NCI-H2196 (cell line): ENCODE data around the gene ARHGEF16.

Source experiments
- DNase-seq: peaks from one replicate; lab custom pipeline; 2025; ENCODE audit not compliant: unreplicated experiment; lab: John Stamatoyannopoulos, UW

Gene ARHGEF16

GRCh38 chr1:3420218-3420951 is 34.1 kb upstream of the ARHGEF16 start:
- DNase-seq, result no peak

GRCh38 chr1:3422638-3423037 is 31.8 kb upstream of the ARHGEF16 start:
- no peak for DNase-seq

DNA sequence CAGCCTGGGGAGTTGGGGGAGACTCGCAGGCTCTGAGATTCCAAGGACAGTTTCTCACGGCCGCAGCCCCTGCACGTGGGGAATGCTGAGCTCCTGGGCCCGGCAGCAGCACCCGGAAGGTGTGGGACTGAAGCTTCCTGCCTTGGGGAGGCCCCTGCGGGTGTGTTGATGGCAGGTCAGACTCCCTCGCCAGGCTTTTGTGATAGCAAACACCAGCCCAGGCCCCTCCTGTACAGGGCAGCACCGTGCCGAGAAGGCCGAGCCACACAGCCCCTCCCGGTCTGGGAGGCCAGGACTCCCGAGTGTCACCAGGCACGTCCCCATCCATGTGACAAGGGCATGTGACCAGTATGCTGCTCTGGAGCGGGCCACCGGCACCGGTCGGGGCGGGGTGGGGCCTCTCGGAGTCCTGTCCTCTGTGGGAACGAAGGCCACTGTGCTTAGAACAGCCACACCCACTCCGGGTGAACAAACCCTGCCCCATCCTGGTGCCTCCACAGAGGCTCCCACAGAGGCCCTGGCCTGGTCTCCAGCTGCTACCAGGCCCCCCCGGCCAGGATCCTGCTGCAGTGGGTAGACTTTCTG is 31.1 kb upstream of the ARHGEF16 start:
- no peak for DNase-seq

DNA sequence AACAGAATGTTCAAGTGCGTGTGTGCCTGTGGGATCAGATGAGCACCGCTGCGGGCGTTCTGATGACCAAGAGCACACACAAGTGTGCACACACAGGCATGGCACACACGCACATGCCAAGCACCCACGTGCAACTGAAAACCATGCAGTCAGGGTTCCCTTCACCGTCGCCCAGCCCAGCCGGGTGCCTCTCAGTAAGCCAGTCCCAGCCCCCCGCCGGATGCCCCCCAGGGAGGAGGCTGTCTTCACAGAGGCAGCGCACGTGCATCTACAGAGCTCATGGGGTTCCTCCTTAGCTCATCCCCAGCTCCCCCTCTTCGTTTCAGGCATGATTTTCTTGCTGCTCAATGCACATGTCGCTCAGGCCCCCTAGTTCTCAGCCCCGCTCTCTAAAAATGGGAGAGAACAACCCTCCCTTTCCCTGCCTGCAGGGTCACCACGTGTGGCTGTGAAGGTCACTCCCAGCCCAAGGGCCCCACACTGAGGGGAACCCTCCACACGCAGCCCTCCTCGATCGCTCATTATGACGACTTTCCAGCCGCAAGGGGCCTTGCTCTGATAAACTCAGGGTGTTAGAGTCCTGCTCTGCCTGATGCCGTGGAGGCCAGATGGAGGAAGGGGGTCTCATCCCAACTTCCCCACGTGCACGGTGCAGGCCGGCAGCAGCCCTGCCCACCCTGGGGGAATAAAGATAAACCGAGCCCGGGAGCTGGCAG is 30.4 kb upstream of the ARHGEF16 start:
- DNase-seq, result no peak

- no peak for DNase-seq
Measured at GRCh38 chr1:3425486-3426215, 28.8 kb upstream of the ARHGEF16 start.

DNA sequence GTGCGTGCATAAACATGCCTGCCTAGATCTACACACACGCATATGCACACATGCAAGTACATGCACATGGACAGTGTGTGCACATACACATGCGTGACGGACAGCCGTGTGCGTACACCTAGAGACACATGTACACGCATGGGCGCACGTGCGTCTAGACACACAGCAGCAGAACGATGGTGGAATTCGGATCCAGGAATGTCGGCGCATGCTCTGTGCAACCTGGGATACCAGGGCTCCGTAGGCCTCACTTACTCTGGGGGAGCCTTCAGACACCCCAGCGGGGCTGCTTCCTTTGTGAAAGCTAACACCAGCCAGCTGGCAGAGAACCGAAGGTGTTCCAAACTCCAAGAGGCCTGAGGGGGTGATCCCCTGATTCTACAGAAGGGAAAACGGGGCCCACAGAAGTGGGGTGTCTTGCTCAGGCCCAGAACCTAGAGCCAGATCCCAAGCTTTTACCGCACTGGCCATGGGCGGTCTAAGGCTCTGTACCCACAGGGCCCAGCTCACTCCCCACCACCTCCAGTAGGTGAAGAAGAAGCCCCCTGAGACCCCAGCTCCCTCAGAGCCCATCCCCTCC is 27.4 kb upstream of the ARHGEF16 start:
- no peak for DNase-seq

DNA sequence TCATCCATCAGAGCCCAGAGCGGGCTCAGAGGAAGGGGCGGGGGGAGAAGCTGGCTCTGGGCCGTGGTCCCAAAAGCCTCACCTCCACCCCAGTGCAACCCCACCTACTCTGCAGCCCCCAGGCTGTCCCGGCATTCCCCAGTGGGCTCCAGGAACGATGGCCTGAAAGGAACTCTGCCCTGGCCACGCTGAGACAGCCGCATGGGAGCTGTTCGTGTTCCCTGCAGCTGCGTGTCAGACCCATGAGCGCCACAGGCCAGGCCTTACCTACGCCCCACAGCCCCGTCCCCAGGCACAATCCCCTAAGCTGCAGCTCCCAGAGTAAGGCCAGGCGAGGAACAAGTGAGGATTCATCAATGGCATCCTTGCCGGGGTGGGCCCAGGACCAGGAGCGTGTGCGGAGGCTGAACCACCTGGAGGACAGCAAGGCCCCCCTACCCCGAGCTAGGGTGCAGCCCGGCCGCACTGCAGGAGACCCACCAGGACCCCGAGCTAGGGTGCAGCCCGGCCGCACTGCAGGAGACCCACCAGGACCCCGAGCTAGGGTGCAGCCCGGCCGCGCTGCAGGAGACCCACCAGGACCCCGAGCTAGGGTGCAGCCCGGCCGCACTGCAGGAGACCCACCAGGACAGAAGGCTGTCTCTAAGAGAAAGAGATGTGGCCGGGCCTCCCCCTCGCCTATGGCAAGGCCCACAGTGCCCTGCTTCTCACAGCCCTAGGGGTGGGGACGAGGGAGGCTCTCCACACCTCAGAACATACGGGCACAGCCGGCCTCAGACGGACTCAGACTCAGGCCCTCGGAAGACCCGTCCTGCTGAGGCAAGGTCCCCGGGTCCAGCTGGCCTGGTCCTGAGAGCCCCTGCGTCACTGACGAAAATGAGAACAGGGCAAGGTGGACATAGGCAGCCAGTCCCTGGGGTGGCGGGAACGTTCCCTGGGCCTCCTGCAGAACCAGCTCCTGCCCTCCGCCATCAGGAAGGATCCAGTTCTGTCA is 26.5 kb upstream of the ARHGEF16 start:
- no peak for DNase-seq

DNA sequence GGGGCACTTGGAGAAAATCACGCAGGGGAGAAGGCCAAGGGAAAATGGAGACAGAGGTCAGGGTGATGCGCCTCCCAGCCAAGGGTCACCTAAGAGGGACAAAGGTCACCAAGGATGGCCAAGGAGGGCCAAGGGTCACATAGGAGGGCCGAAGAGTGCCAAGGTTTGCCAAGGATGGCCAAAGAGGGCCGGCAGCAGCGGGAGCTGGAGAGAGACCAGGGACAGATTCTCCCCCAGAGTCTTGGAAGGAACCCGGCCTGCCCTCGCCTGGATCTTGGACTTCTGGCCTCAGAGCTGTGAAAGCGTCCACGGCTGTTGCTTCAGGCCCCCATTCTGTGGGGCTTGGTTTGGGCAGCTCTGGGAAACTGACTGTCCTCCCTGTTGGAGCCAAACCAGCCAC is 25.6 kb upstream of the ARHGEF16 start:
- DNase-seq, result no peak

DNA sequence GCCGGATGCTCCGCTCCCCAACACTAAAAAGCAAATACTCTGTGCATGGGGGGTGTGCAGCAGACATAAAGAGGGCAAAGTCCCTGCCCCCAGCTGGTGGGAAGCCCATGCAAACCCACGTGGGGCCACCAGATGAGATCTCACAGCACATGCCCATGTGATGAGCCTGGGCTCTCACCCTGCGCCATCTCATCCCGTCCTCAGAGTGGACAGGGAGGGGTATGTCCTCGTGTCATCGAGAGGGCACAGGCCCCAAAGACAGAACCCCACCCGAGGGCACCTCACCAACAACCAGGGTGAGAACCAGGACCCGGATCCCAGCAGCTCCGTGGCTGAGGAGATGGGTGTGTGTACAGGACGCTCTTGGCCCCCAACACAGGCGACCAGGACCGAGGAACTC is 25.1 kb upstream of the ARHGEF16 start:
- no peak for DNase-seq

DNA sequence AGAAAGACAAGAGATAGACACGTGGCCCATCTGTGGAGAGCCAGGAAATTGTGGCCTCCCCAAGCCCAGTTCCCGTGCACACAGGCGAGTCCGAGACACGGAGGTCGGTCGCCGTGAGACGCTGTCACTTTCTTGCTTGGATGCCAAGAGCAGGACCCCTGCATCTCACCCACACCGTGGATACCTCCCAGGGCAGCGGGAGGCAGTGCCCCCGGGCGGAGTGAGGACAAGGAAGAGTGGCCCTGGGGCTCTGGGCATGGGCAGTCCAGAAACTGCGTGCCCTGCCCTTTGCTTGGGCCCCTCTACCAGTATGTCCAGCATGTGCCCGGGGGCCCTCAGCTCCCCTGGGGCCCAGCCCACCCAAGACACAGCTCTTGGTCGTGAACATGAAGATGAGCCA is 24.7 kb upstream of the ARHGEF16 start:
- no peak for DNase-seq

DNA sequence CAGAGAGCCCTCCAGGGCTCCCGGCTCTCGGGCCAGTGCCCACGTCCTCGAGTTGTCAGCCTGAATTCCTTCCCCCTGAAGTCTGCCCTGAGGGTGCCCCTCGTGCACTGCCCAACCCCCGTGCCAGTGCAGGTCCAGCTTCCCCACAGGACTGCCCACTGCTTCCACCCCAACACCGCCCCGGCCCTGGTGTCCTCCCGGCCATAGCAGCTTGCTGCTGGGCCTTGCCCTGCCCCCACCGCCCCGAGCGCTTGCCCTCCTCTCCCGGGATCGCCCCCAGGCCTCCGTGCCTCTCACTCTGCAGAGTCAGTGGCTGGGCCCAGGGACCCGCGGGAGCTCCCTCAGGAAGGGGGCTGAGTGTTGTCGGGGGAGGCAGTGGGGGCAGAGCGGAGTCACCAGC is 24.1 kb upstream of the ARHGEF16 start:
- DNase-seq, result no peak

- no peak for DNase-seq
Measured at GRCh38 chr1:3430820-3431219, 23.6 kb upstream of the ARHGEF16 start.

GRCh38 chr1:3431266-3431665 is 23.2 kb upstream of the ARHGEF16 start:
- no peak for DNase-seq

DNA sequence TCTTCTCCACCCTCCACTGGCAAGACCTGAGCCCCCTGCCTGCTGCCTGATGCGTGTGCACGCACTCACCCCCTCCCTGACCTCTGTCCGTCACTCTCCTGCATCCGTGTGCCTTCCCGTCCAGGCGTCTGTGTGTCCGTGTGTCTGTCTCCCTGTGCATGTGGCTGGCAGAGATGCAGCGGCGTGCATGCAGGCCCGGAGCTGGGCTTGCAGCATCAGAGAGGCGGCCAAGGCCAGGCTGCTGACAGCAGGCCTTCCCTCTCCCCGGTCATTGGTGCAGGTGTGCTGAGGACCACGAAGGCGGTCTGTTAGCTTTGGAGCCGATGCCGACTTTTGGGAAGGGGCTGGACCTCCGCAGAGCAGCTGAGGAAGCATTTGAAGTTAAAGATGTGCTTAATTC is 22.8 kb upstream of the ARHGEF16 start:
- DNase-seq, result no peak

DNA sequence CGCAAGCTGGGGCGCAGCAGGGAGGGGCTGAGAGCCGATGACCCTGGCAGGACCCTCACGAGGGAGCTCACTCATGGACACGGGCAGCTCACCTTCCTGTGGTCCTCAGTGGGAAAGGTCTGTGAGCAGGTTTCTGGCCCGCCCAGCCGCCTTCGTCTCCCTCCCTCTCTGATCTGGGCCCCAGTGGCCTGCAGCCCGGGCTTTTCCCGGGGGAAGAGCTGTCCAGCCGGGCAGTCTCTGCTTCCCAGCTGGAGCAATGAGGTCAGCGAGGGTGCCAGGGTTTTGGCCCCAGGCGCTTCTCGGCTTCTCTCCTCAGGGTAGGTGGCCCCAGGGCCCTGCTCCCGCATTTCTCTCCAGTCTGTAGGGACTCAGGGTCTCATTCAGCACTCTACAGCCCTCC is 22.2 kb upstream of the ARHGEF16 start:
- DNase-seq, result no peak

- DNase-seq, result no peak
Measured at GRCh38 chr1:3433076-3433475, 21.4 kb upstream of the ARHGEF16 start.

DNA sequence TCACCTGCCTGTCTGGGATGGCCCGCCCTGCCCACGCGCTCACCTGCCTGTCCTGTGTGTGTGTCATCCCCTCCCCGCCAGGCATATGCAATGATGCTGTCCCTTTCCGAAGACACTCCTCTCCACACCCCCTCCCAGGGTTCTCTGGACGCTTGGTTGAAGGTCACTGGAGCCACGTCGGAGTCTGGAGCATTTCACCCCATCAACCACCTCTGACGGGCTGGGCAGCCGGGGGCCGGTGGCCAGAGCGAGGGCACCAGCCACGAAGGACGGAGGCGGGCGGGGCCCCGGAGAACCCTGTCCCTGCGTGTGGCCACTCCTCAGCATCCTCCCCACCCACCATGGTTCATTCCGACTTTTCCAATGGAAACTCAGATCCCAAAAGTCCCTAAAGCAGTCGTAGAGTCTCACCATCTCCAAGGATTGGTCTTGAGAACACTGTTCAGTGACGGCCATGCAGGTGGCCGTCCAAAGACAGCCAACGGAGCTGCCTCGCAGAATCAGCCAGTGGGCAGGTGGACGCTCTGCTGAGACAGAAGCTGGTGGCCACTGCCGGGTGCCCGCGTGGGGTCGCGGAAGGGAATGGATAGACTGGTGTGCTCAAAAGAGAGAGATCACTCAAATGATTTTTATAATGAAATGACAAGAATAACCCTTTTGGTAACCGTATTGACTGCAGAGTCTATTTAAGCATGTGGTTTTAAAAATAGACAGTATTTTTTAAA is 20.7 kb upstream of the ARHGEF16 start:
- no peak for DNase-seq

GRCh38 chr1:3434406-3435110 is 19.9 kb upstream of the ARHGEF16 start:
- DNase-seq, result no peak

- no peak for DNase-seq
Measured at GRCh38 chr1:3435666-3436065, 18.8 kb upstream of the ARHGEF16 start.
